Upper lobe of right lung (tissue), 1 donor: ENCODE results near the gene KLHDC7B. TPM values are rescaled to one million over a fixed set of nuclear protein-coding genes. Genes with fewer than 3 reads are reported as not detected.

Experiments used
- ATAC-seq: fragments of 200-7000 bp; cut with Tn5 transposase; one replicate; pipeline ENCODE4 v1.9.1; 2020; ENCODE audit warnings: mild to moderate bottlenecking, moderate library complexity
- DNase-seq: peaks from one replicate; pipeline ENCODE4 v3.0.0-alpha.2; 2020
- H3K27ac ChIP-seq: fragments of 200-600 bp; one replicate; pipeline ENCODE4 v1.8.0; 2022
- H3K27me3 ChIP-seq: fragments of 200-600 bp; one replicate; pipeline ENCODE4 v1.8.0; 2022; ENCODE audit warnings: mild to moderate bottlenecking
- H3K36me3 ChIP-seq: fragments of 200-600 bp; one replicate; pipeline ENCODE4 v1.8.0; 2022
- H3K4me1 ChIP-seq: fragments of 200-600 bp; one replicate; pipeline ENCODE4 v1.8.0; 2022
- H3K4me3 ChIP-seq: fragments of 200-600 bp; one replicate; pipeline ENCODE4 v1.8.0; 2022; ENCODE audit warnings: mild to moderate bottlenecking
- H3K9me3 ChIP-seq: fragments of 200-600 bp; one replicate; pipeline ENCODE4 v1.8.0; 2022
- intact Hi-C: fragments of 100-400 bp; cut with DNase I; formaldehyde crosslinking; loops from one replicate; pipeline ENCODE4 v1.11.0; 2022
- total RNA-seq: library from RNA; stranded (reverse); fragmentation: NEBNext Ultra II Directional; extraction: Animal tissue kit (Norgen Biotek cat#: 25700); gene quantifications from one replicate; pipeline ENCODE4 v1.2.1, GENCODE V29; 2021
- TF ChIP-seq, protein P1 (sequence below): fragments of 200-600 bp; IDR thresholded peaks from one replicate; pipeline ENCODE4 v1.8.0; 2022; ENCODE audit warnings: antibody characterized with exemption
- donor health status: DM: no; HTN: yes; CAD: no; lungs with severe emphysema.

The KLHDC7B gene
- total RNA-seq, 1 donor from 2014 or later, result 0.69 TPM

DNA sequence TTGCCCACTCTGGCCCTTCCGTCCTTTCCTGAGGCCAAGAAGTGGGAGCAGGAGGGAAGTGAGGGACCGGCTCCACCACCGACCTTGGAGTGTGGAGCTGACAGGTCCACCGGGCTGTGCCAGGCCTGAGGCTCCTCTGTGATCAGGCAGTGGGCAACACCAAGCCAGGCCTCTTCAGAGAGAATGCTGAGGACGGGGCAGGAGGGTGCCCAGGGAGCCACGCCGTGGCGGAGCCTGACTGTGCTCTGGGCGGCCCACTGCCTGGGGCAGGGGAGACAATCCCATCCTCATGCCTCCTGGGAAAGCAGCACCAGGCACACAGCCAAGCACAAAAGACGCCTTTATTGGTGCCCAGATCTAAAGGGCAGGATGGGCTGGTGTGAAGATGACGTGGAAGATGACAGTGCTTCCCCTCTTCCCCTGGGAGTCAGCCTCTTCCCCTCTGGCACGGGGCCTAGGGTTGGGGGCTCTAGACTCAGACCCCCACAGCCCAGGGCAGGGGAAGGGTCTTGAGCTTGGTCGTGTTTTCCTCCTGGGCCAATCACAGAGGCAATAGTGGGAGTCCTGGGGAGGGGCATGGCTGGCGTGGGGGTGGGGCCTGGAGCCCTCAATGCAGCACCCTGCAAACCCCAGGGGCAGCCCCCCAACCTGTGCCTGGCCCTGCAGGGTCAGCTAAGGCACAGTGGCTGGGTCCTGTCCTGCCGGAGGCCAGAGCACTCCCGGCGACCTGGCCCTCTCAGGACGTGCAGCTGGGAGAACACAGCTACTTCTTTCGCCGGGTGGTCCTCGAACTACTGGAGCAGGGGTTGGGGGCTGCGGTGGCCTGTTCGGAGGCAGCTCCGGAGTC, 42.8 kb upstream of the KLHDC7B start:
- no peaks in the 10 kb centered on the region for H3K9me3 ChIP-seq
- intact Hi-C loops, result loop anchor here (10.0 kb wide), 1 partner anchor 238 kb away; the partner anchor contains the start of gene MAPK12
- TF ChIP-seq, protein P1, sequence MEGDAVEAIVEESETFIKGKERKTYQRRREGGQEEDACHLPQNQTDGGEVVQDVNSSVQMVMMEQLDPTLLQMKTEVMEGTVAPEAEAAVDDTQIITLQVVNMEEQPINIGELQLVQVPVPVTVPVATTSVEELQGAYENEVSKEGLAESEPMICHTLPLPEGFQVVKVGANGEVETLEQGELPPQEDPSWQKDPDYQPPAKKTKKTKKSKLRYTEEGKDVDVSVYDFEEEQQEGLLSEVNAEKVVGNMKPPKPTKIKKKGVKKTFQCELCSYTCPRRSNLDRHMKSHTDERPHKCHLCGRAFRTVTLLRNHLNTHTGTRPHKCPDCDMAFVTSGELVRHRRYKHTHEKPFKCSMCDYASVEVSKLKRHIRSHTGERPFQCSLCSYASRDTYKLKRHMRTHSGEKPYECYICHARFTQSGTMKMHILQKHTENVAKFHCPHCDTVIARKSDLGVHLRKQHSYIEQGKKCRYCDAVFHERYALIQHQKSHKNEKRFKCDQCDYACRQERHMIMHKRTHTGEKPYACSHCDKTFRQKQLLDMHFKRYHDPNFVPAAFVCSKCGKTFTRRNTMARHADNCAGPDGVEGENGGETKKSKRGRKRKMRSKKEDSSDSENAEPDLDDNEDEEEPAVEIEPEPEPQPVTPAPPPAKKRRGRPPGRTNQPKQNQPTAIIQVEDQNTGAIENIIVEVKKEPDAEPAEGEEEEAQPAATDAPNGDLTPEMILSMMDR, result no peak
- H3K4me3 ChIP-seq, result no peak overlapping the region
- peaks cover 29% of the 10 kb centered on the region for H3K36me3 ChIP-seq
- H3K4me1 ChIP-seq, result peaks cover 13% of the 10 kb centered on the region
- no peaks in the 10 kb centered on the region for H3K27me3 ChIP-seq
- no peak overlapping the region for H3K27ac ChIP-seq
- DNase-seq (no peak), ATAC-seq (no peak)

DNA sequence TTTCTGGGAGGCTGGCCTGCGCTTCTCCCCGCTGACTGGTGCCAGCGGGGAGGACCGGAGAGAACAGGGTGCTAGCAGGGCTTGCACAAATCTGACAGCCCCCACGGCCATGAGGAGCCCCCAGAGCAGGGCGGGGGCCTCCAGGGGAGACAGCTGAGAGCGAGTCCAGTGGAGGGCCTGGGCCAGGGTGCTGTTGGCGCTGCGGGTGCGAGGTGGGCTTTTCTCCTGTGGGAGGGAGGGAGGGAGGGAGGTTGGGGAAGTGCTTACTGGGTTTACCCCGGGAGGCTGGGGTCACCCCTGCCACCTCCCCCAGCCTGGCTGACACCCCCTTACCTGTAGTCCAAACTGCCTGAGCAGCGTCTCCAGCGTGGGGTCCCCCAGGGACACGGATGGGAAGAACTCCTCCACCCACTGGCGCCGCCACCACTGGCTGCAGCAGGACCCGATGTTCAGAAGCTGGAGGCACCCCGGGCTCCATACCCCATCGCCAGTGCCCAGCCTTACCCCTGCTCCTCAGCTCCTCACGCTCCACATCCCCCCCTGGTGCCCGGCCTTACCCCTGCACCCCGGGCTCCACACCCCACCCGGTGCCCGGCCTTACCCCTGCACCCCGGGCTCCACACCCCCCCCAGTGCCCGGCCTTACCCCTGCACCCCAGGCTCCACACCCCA, 42.1 kb upstream of the KLHDC7B start:
- TF ChIP-seq, protein P1, result no peak
- H3K4me3 ChIP-seq, result no peak overlapping the region
- DNase-seq (no peak), ATAC-seq (no peak)
- H3K27ac ChIP-seq, result no peak overlapping the region
- peaks cover 10% of the 10 kb centered on the region for H3K4me1 ChIP-seq
- H3K9me3 ChIP-seq, result no peaks in the 10 kb centered on the region
- no peaks in the 10 kb centered on the region for H3K27me3 ChIP-seq
- intact Hi-C loops, result loop anchor here (10.0 kb wide), 1 partner anchor 239 kb away; the partner anchor contains the start of gene MAPK12
- H3K36me3 ChIP-seq, result peaks cover 29% of the 10 kb centered on the region

GRCh38 chr22:50504369-50505211, 41.1 kb upstream of the KLHDC7B start:
- TF ChIP-seq, protein P1, result no peak

GRCh38 chr22:50505276-50505775, 40.4 kb upstream of the KLHDC7B start:
- Histone ChIP-seq H3K4me3 (no peak overlapping the region), H3K27ac (no peak overlapping the region), H3K9me3 (no peaks in the 10 kb centered on the region), H3K4me1 (peaks cover 17% of the 10 kb centered on the region), H3K27me3 (no peaks in the 10 kb centered on the region), H3K36me3 (peaks cover 29% of the 10 kb centered on the region)
- TF ChIP-seq, protein P1, result no peak
- intact Hi-C loops, result loop anchor here (10.0 kb wide), 1 partner anchor 241 kb away; the partner anchor contains the start of gene MAPK12
- ATAC-seq (no peak), DNase-seq (no peak)

More at GRCh38 chr22:50504369-50505211, 41.1 kb upstream of the KLHDC7B start:
- H3K4me1 ChIP-seq, result peaks cover 17% of the 10 kb centered on the region
- ATAC-seq (no peak), DNase-seq (no peak)
- no peaks in the 10 kb centered on the region for H3K27me3 ChIP-seq
- H3K9me3 ChIP-seq, result no peaks in the 10 kb centered on the region
- H3K4me3 ChIP-seq, result no peak overlapping the region
- intact Hi-C loops, result loop anchor here (10.0 kb wide), 1 partner anchor 240 kb away; the partner anchor contains the start of gene MAPK12
- H3K36me3 ChIP-seq, result peaks cover 29% of the 10 kb centered on the region
- H3K27ac ChIP-seq, result no peak overlapping the region
